NCI-H2227 treated with DMSO at 0.1 percent for 48 hours (cell line): ENCODE measurements around the gene RFPL1.
"Not testable (repeated sequence)": the region's sequence is repeated elsewhere in the genome, so short reads cannot be mapped to it uniquely, and the experiment has no call there.

Experiments used
- DNase-seq: peaks from one replicate; lab custom pipeline; 2025; lab: John Stamatoyannopoulos, UW

RFPL1 gene

DNA sequence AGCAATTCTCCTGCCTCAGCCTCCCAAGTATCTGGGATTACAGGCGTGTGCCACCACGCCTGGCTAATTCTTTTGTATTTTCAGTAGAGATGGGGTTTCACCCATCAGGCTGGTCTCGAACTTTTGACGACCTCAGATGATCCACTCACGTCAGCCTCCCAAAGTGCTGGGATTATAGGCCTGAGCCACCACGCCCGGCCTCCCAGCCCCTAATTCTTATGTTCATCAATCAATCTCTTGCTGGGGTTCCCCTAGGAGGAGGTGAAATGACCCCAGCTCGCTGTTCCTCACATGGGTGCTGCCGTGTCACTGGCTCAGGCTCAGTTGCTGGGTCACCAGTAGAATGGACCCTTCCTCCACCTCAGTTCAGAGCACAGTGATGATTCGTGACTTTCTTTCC is at the start of gene RFPL1:
Gene RFPL1 (plus strand): TSS at position 301 of the 400 bp plus-strand sequence.
- not testable (repeated sequence) for DNase-seq

DNA sequence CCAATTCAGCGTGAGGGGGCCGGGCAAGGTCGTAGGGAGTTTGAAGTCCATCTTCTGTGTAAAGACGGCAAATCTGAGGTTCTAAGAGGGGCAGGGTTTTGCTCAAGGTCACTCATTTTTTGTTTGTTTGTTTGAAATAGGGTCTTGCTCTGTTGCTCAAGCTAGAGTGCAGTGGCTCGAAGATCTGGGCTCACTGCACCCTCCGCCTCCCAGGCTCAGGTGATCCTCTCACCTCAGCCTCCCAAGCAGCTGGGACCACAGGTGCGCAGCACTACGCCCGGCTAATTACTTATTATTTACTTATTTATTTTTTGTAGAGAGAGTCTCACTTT is 49.7 kb upstream of the RFPL1 start:
- no peak for DNase-seq

DNA sequence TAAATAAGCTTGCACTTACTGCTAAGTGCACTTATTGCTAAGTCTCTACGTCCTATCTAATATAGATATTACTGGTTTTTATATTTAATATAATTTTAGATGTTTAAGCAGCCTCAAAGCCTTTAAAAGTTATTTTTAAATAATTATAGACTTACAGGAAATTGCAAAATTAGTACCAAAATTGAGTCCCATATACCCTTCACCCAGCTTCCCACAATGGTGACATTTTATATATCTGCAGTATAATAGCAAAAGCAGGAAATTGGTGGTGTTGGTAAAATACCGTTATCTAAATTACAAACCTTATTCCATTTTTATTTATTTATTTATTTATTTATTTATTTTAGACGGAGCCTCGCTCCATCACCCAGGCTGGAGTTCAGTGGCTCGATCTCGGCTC is 48.1 kb upstream of the RFPL1 start:
- DNase-seq = no peak

DNA sequence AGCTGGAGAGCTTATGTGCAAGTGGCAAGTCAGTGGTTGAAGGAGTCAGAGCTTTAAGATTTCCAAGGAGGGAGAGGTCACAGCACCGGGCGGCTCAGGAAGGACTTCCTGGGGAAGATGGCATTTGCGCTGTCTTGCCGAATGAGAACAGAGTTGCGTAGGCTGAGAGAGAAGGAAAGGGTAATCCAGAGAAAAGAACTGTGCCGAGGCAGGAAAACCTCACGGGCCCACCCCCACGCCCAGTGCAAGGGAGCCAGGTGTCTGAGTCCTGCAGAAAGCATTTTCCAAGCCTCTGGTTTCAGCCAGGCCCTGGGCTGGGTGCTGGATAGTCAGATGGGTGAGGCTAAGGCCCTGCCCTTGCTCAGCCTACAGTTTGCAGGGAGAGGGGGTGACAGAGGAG is 46.8 kb upstream of the RFPL1 start:
- DNase-seq = no peak

DNA sequence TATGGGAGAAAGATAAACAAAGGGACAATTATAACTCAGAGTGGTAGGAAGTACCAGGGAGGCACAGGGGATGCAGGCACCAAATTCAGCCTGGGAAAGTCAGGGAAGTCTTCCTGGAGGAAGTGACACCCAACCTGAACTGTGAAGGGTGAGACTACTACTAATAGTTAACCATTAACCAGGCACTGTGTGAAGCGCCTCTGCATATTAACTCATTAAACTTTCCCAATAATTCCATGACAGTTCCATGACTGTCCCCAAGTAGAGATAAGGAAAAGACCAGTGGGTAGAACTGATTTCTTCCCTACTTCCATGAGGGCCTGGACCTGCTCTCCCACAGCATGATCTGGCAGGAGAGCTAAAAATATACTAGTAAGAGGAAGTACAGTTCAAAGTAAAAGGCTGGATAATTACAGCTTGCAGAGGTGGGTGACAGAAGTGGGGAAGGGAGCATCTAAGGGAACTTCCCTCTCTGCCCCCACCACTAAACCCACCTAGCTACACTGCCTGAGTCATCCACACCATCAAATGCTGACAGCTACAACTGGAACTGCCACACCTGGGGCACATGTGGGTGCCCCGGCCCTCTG is 45.3 kb upstream of the RFPL1 start:
- peak; percentile 45 for DNase-seq

DNA sequence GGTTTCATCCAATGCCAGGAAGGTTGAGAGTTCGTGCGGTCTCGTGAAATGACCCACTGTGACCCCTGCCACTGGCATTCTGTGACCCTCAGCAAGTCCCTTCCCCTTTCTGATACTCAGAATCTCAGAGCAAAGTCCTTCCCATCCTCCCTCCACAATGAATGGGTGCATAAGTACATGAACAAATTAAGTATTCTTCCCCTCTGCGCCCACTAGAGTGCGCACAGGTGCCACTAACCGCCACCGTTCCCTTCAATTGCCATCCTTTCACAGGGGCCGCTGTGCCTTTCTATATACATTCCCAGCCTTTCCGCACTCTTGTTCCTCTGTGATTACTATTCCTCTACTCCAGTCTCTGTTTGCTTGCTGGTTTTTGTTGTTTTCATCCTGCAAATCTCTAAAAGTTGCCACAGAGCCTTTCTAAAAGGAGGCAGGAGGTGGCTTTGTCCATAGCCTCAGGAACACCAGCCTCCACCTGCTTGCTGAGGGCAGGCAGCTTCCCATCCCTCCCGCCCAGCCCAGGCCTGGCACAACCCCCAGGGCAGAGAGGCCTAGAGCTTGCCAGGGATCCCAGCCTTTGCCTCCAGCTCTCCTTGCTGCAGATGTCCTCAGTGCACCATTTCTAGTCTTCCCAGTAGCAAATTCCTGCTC is 43.3 kb upstream of the RFPL1 start:
- peak; percentile 84 for DNase-seq

DNA sequence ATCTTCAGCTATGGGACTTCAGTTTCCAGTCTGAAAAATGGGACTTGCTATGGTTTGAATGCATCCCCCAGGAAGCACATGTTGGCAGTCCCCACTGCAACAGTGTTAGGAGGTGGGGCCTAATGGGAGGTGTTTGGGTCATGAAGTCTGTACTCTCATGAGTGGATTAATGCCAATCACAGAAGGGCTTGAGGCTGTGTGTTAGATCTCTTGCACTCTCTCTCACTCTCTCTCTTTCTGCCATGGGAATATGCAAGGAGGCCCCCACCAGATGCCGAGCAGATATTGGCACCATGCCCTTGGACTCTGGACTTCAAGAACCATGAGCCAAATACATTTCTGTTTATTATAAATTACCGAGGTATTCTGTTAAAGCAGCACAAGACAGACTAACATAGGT is 42.3 kb upstream of the RFPL1 start:
- no peak for DNase-seq

DNA sequence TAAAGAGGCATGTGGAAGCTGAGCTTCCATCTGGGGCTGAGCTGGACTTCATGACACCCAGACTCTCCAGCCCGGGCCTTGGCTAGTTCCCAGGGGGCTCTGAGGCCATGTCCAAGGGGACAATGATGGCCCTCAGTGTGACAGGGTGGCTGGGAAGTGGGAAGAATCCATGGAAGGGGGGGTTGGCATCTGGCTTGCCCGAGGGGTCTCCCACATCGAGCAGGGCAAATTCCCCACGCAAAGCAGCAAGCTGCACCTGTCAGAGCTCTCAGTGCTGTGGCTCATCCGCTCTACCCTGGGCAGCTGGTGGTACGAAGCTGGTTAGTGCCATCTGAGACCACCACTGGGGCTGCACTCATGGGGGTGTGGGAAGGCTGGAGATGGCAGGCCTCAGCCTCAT is 40.6 kb upstream of the RFPL1 start:
- DNase-seq = no peak

DNA sequence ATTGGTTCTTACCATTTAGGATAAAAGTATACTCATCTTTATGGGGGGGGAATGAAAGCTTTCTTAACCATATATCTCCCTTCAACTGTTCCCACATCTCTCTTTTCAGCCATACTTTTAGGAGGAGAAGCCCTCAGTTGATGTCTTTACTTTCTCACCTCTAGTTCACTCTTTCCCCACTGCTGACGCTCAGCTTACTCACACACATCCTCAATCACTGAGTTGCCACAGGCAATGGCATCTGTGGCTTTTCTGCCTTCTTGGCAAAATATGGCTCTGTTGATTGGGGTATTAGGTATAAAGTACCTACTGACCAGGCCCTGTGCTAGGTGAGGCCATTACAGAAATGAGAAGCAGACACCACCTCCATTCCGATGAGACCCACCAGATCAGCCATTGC is 37.8 kb upstream of the RFPL1 start:
- no peak for DNase-seq

DNA sequence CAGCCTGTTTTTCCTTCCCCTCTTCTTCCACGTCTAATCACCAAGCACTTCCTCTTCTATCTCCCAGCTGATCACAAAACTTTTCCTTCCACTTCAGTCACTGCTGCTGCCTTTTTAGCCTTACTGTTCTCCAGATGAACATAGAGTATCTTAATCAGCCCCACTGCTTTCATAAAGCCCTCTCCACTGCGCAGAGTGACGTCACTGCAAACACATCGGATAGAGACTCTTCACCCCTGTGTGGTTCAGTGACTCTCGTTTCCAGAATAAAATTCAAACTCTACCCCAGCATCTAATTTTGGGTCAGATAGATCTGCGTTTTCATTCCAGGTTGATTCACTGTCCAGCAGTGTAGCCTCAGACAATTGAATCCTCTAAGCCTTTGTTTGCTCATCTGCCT is 36.8 kb upstream of the RFPL1 start:
- DNase-seq = not testable (repeated sequence)

DNA sequence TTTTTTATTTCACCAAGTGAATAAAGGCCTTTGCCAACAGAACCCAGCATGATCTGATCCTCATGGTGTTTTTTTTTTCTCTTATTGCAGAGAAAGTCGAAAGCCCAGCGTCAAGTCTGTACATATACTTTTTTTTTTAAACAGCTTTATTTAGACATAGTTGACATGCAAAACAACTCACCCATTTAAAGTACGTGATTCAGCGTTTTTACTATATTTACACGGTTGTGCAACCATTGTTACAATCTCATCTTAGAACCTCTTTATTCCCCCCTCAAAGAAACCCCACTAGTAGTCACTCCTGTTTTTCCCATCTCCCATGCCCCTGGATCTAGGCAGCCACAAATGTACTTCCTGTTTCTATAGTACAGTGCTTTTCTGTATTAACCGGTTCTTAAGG is 29.4 kb upstream of the RFPL1 start:
- no peak for DNase-seq

DNA sequence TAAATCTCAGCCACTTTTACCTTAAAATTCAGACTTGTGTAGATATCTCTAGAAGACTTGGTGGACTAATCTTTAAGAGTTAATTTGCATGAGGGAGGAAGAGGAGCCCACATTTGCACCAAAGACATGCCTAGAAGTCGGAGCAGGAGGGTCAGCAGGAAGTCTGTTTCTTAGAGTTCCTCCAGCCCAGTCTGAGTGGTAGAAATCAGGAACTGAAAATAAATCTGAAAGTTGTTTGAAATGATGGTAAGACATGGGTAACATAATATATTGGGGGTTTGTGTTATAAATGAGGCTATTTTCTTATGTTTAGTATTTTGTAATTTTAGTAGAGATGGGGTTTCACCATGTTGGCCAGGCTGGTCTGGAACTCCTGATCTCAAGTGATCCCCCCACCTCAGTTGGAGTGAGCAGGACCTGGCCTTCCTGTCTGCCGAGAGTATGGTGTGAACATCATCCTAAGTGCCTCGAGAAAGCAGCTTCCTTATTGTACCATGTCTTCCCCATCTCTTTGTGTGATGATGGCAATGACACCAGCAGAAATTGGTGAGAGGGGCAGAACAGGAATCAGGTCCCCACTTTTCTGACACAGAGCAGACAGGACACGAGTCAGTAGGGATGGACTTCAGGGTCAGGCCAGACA is 26.7 kb upstream of the RFPL1 start:
- not testable (repeated sequence) for DNase-seq

DNA sequence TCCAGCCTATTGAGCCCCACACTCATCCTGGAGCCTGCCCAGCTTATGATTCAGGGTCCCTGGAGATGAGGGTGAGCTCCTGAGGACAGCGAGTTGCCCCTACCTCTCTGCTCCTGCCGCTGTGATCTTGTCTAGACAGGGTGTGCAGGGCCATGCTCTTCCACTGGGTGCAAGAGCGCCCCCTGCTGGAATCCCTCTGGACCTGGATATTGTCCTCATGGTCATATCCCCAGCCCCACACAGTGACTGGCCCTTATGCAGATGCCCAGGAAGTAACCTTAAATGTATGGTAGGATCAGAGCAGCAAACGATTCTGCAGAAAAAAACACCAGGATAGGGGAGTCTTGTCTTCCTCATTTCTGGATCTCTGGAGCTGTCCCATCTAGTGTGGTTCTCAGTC is 25.6 kb upstream of the RFPL1 start:
- not testable (repeated sequence) for DNase-seq

DNA sequence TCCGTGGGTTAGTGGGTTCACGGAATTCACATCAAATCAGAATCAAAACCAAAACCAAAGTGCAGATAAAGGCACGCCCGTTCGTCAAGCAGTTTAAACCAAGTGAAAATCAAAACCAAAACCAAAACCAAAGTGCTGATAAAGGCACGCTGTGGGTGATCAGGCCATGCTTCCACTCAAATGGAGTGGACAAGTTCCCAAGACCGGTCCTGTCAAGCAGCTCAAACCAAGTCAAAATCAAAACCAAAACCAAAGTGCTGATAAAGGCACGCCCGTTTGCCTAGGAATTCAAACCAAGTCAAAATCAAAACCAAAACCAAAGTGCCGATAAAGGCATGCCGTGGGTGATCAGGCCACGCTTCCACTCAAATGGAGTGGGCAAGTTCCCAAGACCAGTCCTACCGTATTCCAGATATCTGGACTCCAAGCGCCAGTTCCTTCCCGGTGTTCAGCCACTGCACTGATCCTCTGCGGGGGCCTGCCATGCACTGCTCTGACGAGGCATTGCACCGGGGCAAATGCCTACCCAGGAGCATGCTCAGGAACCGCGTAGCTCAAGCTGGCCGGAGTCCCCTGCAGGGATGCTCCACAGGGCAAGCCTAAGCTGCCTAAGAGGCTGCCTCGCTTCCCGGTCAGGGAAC is 23.3 kb upstream of the RFPL1 start:
- not testable (repeated sequence) for DNase-seq

DNA sequence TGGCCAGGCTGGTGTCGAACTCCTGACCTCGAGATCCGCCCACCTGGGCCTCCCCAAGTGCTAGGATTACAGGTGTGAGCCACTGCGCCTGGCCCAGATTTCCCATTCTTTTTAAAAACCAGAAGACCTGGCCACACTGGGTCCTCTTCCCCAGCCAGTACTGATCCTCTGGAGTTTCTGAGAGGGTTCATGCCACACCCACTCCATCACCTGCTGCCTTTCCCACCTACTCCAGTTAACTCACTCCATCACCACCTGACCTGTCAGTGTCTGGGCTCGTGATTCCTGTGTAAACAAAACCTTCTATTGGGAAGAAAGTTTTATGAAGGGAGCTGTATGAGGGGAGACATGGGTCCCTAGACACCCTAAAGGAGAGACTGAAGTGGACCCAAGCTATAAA is 19.7 kb upstream of the RFPL1 start:
- DNase-seq = not testable (repeated sequence)

DNA sequence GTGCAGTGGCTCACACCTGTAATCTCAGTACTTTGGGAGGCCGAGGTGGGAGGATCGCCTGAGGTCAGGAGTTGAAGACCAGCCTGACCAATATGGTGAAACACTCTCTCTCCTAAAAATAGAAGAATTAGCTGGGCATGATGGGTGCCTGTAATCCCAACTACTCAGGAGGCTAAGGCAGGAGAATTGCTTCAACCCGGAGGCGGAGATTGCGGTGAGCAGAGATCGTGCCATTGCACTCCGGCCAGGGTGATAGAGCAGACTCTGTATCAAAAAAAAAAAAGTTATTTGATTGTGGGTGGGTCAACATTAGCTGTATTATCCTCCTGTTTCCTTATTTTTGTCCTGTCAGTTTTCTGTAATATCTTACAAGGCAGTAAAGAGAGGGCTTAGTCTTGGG is 11.9 kb upstream of the RFPL1 start:
- DNase-seq = no peak

DNA sequence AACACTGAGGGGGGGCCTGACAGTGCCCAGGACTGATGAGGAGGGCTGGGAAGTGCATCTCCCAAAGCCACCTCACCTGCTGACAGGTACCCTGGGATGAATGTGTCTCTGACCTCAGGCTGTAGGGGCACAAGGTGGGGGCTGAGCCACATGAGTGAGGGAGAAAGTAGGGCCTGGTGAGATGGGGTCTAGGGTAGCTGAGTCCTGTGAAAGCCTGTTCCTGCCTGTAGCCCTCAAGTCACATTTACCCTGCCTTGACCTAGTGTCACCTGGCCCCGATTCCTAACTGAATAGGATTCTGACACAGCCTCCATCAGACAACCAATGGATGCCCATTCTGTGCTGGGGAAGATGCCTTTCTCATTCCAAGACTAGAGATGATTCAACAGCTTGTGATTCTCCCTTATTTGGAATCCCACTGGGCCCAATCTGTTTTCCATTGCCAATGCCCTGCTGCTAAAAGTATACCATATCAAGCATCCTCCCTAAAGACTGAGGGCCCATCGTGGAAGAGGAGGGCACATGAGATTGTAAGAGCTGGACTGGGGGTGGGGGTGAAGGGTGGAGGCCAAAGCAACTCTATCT is 11.1 kb upstream of the RFPL1 start:
- no peak for DNase-seq

DNA sequence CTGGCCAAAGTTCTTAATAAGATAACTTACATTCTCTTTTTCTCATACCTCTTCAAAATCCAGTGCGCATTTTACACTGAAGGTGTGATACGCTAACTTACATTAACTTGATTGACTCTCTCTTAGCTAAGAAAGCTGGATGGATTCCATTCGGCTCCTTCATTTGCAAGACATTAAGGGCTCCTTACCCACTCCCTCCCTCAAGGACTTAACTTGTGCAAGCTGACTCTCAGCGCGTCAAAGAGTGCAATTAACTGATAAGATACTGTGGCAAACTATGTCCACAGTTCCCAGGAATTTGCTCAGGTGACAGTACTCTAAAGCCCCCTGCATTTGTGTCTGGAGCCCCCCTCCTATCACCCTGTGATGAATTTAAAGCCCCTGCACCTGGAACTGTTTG is 6.4 kb upstream of the RFPL1 start:
- DNase-seq = no peak

DNA sequence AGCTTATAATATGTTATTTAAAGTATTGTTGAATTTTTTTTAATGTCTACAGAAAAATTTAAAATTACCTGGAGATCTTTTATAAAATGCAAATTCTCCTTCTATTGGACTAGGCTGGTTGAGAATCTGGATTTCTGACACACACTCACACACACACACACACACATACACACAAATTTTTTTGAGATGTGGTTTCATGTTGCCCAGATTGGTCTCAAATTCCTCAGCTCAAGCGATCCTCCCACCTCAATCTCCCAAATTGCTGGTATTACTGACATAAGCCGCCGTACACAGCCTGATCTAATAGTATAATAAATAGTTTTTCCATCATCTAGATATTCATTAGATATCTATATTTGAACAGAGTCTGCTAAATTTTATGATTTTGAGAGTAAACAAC is 4.5 kb upstream of the RFPL1 start:
- peak; percentile 2 for DNase-seq

DNA sequence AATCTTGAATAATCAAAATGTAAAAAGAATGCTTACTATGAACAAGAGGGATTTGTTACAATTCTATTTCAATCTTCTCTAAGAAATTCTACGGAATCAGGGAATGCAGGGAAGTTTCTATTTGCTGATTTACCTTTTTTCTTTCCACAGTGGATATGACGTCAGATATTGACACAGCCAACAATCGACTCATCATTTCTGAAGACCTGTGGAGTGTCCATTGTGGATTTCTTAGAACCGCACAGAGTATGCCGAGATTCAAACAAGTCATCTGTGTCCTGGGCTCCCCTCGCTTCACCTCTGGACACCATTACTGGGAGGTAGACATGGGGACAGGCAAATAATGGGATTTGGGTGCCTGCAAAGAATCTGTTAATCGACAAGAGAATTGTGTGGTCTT is 4.1 kb upstream of the RFPL1 start:
- no peak for DNase-seq

DNA sequence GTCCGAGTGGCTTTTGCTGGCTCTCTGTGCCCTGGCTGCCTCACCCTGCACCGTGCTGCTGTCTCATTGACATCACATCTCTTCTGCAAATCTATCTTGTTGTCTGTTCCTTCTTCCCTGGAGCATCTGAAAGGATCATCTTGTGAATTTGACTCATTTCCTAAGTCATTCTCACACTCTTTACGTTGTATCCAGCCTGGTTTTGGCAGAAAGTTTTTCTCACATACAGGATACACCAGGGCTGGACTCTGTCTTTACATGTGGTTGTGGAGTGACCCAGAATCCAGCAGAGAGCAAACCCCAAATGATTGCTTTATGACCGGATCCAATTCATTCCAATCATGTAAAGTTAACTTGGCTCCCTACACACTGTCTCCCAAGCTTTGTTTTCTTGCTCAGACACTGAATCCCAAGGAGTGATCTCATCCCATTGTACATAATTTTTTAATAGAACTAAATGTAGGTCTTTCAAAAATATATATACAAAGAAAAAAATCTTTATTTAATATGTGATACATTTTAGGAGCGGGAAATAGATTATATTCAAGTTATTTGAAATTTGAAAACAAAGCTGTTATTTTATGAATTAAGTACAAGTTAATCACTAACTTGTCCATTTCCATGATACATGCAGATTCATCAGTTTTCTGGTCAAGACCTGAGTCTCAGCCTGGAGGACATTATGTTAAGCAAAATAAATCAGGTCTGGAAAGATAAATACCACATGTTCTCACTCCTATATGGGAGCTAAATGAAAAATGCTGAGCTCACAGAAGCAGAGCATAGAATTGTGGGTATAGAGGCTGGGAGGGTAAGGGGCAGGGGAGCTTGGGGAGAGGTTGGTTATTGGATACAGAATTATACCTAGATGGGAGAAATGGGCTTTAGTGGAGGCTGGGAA is 2.9 kb upstream of the RFPL1 start:
- DNase-seq = no peak

DNA sequence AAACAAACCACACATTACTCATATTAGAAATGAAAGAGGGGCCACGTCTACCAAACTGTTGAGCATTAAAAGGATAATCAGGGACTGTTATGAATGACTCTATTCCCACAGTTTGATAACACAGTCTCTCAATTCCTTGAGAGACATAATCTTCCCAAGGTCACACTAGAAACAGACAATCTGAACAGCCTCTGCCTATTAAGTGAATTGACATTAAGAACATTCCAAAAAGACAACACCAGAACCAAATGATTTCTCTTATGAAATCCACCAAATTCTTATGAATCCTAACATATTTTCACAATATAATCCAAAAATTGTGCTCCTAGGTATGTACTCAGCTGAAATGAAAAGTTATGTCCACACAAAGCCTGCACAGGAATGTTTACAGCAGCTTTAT is 4.6 kb downstream of the RFPL1 start:
- no peak for DNase-seq
